NT2/D1 (cell line): ENCODE results near the gene PTDSS2.

ENCODE experiments used
- SUZ12 ChIP-seq: IDR thresholded peaks from 2 replicates; pipeline ENCODE4 v1.6.1; 2011; ENCODE audit not compliant: insufficient read length, insufficient read depth; ENCODE audit errors: extremely low read depth
- YY1 ChIP-seq: IDR thresholded peaks from 2 replicates; pipeline ENCODE4 v1.6.1; 2011; ENCODE audit not compliant: insufficient read length, insufficient read depth
- ZNF274 ChIP-seq: IDR thresholded peaks from 2 replicates; pipeline ENCODE4 v1.6.1; 2011; ENCODE audit warnings: mild to moderate bottlenecking, low read depth, low read length

- TF ChIP-seq SUZ12 (no peak), YY1 (no peak), ZNF274 (no peak)
Measured at GRCh38 chr11:434496-434895, 15.6 kb upstream of the PTDSS2 start.
